OCI-LY1 (cell line): Measurements from ENCODE around the gene FXYD1.

ENCODE experiments used
- H2AFZ ChIP-seq: fragments of 200-600 bp; sonication (generic), shearing (Covaris generic); 2 replicates; pipeline ENCODE4 v1.6.0; 2014; ENCODE audit warnings: antibody characterized with exemption, mild to moderate bottlenecking, low read length
- H3F3A ChIP-seq: fragments of 200-600 bp; sonication (generic), shearing (Covaris generic); 2 replicates; pipeline ENCODE4 v1.6.0; 2014; ENCODE audit warnings: mild to moderate bottlenecking, antibody characterized with exemption, low read length, moderate library complexity; ENCODE audit not compliant: insufficient read depth
- H3K27ac ChIP-seq: fragments of 200-600 bp; sonication (generic); 2 replicates; pipeline ENCODE4 v1.5.1; 2014; ENCODE audit warnings: low read length, mixed run types, mild to moderate bottlenecking, low read depth; ENCODE audit not compliant: poor library complexity, severe bottlenecking
- H3K27me3 ChIP-seq: fragments of 200-600 bp; sonication (generic); 2 replicates; pipeline ENCODE4 v1.6.0; 2014; ENCODE audit warnings: antibody characterized with exemption, mild to moderate bottlenecking, low read length, moderate library complexity; ENCODE audit not compliant: insufficient read depth
- H3K36me3 ChIP-seq: fragments of 200-600 bp; sonication (generic); 2 replicates; pipeline ENCODE4 v1.6.1; 2014; ENCODE audit warnings: mild to moderate bottlenecking, antibody characterized with exemption, low read length, moderate library complexity, mixed read lengths; ENCODE audit not compliant: insufficient read depth
- H3K4me1 ChIP-seq: fragments of 200-600 bp; sonication (generic); 2 replicates; pipeline ENCODE4 v1.5.1; 2014; ENCODE audit warnings: mild to moderate bottlenecking, low read length, moderate library complexity; ENCODE audit not compliant: insufficient read depth, severe bottlenecking
- H3K4me2 ChIP-seq: fragments of 200-600 bp; sonication (generic), shearing (Covaris generic); 2 replicates; pipeline ENCODE4 v1.6.1; 2014; ENCODE audit warnings: low read length
- H3K4me3 ChIP-seq: fragments of 200-600 bp; sonication (generic); 2 replicates; pipeline ENCODE4 v1.5.1; 2014; ENCODE audit warnings: low read length, low read depth, mild to moderate bottlenecking, mixed read lengths; ENCODE audit not compliant: poor library complexity, severe bottlenecking
- H3K79me2 ChIP-seq: fragments of 200-600 bp; shearing (Covaris generic); 2 replicates; pipeline ENCODE4 v1.6.1; 2016; ENCODE audit warnings: mixed run types, low read length, mixed read lengths; ENCODE audit not compliant: insufficient read depth
- H3K9ac ChIP-seq: fragments of 200-600 bp; sonication (generic), shearing (Covaris generic); 2 replicates; pipeline ENCODE4 v1.6.1; 2014; ENCODE audit warnings: mild to moderate bottlenecking, low read length, mixed read lengths
- H3K9me2 ChIP-seq: fragments of 200-600 bp; sonication (generic), shearing (Covaris generic); 2 replicates; pipeline ENCODE4 v1.6.1; 2014; ENCODE audit warnings: low read depth, mild to moderate bottlenecking, low read length, mixed read lengths
- H3K9me3 ChIP-seq: fragments of 200-600 bp; shearing (Covaris generic); 2 replicates; pipeline ENCODE4 v1.6.1; 2014; ENCODE audit warnings: low read length, mixed read lengths
- H4K20me1 ChIP-seq: fragments of 200-600 bp; sonication (generic), shearing (Covaris generic); 2 replicates; pipeline ENCODE4 v1.6.0; 2016; ENCODE audit warnings: mild to moderate bottlenecking, low read length; ENCODE audit not compliant: insufficient read depth
- CTCF ChIP-seq: fragments of 200-600 bp; sonication (generic), shearing (Covaris generic); IDR thresholded peaks from 2 replicates; pipeline ENCODE4 v1.5.1; 2017; ENCODE audit warnings: mild to moderate bottlenecking, antibody characterized with exemption, low read length, moderate library complexity, mixed read lengths
- EZH2 ChIP-seq: fragments of 200-600 bp; sonication (generic), shearing (Covaris generic); IDR thresholded peaks from 2 replicates; pipeline ENCODE4 v1.8.0; 2017; ENCODE audit warnings: borderline replicate concordance, mixed run types, mild to moderate bottlenecking, antibody characterized with exemption, low read length, moderate library complexity, mixed read lengths

Gene FXYD1

GRCh38 chr19:35160629-35161433 lies 22.2 kb downstream of the FXYD1 start:
- Histone ChIP-seq H3K27ac (no peak overlapping the region), H3K4me2 (no peak overlapping the region), H4K20me1 (no peaks in the 10 kb centered on the region), H2AFZ (no peak overlapping the region), H3K9ac (no peak overlapping the region), H3F3A (no peaks in the 10 kb centered on the region), H3K27me3 (no peaks in the 10 kb centered on the region), H3K79me2 (no peaks in the 10 kb centered on the region), H3K4me3 (no peak overlapping the region), H3K9me2 (no peaks in the 10 kb centered on the region), H3K4me1 (peaks cover 10% of the 10 kb centered on the region), H3K36me3 (peaks cover 97% of the 10 kb centered on the region), H3K9me3 (peaks cover 28% of the 10 kb centered on the region)
- no peak for TF ChIP-seq EZH2
- no peak for TF ChIP-seq CTCF

- no peak overlapping the region for H3K9ac ChIP-seq
- TF ChIP-seq EZH2 (no peak), CTCF (no peak)
- no peaks in the 10 kb centered on the region for H3K9me2 ChIP-seq
- no peaks in the 10 kb centered on the region for H4K20me1 ChIP-seq
- no peak overlapping the region for H3K27ac ChIP-seq
- H3K4me1 ChIP-seq, result peaks cover 4% of the 10 kb centered on the region
- H3K4me3 ChIP-seq, result no peak overlapping the region
- H3K9me3 ChIP-seq, result peaks cover 29% of the 10 kb centered on the region
- H3K79me2 ChIP-seq, result no peaks in the 10 kb centered on the region
- H3K4me2 ChIP-seq, result no peak overlapping the region
- no peak overlapping the region for H2AFZ ChIP-seq
- H3K27me3 ChIP-seq, result no peaks in the 10 kb centered on the region
- H3K36me3 ChIP-seq, result peaks cover 100% of the 10 kb centered on the region
- no peaks in the 10 kb centered on the region for H3F3A ChIP-seq
Observed at GRCh38 chr19:35161434-35161743, 22.8 kb downstream of the FXYD1 start.

GRCh38 chr19:35162471-35163326 lies 24.1 kb downstream of the FXYD1 start:
- Histone ChIP-seq H3K4me1 (no peaks in the 10 kb centered on the region), H3K9ac (no peak overlapping the region), H3K27ac (no peak overlapping the region), H3K4me2 (no peak overlapping the region), H3K9me3 (peaks cover 32% of the 10 kb centered on the region), H3K36me3 (peaks cover 100% of the 10 kb centered on the region), H3K4me3 (no peak overlapping the region), H3K79me2 (no peaks in the 10 kb centered on the region), H3K9me2 (no peaks in the 10 kb centered on the region), H4K20me1 (no peaks in the 10 kb centered on the region), H3F3A (no peaks in the 10 kb centered on the region), H3K27me3 (no peaks in the 10 kb centered on the region), H2AFZ (no peak overlapping the region)
- TF ChIP-seq CTCF, result no peak
- TF ChIP-seq EZH2, result no peak
